K562 (cell line): Measurements from ENCODE around the gene LASP1. TPM values are rescaled to one million over a fixed set of nuclear protein-coding genes. Genes with fewer than 3 reads are reported as not detected.

ENCODE experiments used
- BCOR ChIP-seq: fragments of 450-650 bp; IDR thresholded peaks from 2 replicates; pipeline ENCODE4 v1.6.1; 2016
- CBX5 ChIP-seq: IDR thresholded peaks from 2 replicates; pipeline ENCODE4 v1.6.1; 2014; ENCODE audit warnings: low read depth, borderline replicate concordance
- CTCF ChIP-seq, 3 experiments: IDR thresholded peaks in 2 of 3; conservative IDR thresholded peaks in 1 of 3; 2 replicates each; pipeline ENCODE4 v1.5.1; 2011 to 2012; ENCODE audit warnings: low read length in 3 of 3, mild to moderate bottlenecking in 3 of 3, control low read depth in 2 of 3, improper control_type of control experiment in 1 of 3, inconsistent platforms in 1 of 3, low read depth in 1 of 3, mixed read lengths in 1 of 3, moderate library complexity in 1 of 3; ENCODE audit not compliant: insufficient read depth in 2 of 3
- MEIS2 ChIP-seq: fragments of 450-650 bp; IDR thresholded peaks from 2 replicates; pipeline ENCODE4 v1.6.1; 2014; ENCODE audit warnings: mild to moderate bottlenecking; ENCODE audit not compliant: partially characterized antibody
- RCOR1 ChIP-seq, 2 experiments: IDR thresholded peaks; 2 replicates each; pipeline ENCODE4 v1.6.1; 2012; ENCODE audit warnings: low read depth in 2 of 2, low read length in 2 of 2, borderline replicate concordance in 1 of 2, improper control_type of control experiment in 1 of 2
- YY1 ChIP-seq, 3 experiments: IDR thresholded peaks; 2 replicates each; pipeline ENCODE4 v1.6.1; 2011; ENCODE audit warnings: low read length in 2 of 3, mild to moderate bottlenecking in 2 of 3, moderate library complexity in 2 of 3, borderline replicate concordance in 1 of 3, control low read depth in 1 of 3, low read depth in 1 of 3; ENCODE audit not compliant: insufficient read depth in 3 of 3, insufficient replicate concordance in 2 of 3, control insufficient read depth in 1 of 3, insufficient read length in 1 of 3; ENCODE audit errors: extremely low read depth in 1 of 3
- polyA plus RNA-seq, 8 experiments: library from polyadenylated mRNA; depleted of rRNA in 4 of 8; stranded (reverse) in 5 of 8; unstranded in 3 of 8; fragments of >200 nt; fragmentation: Nextera tagmentation in 2 of 8; fragmentation: Illumina TruSeq in 1 of 8; extraction: Ambion mirVana in 2 of 8; extraction: Trizol in 1 of 8; gene quantifications; 2 replicates each; pipeline versions ENCODE4 v1.2.1 to v1.2.3, GENCODE V29; 2011 to 2014; ENCODE audit warnings: inconsistent platforms in 1 of 8, missing spikeins in 1 of 8
- total RNA-seq, 7 experiments: library from RNA; depleted of rRNA in 6 of 7; stranded (reverse); fragments of >200 nt in 6 of 7; fragmentation: Illumina TruSeq in 2 of 7; extraction: Trizol in 2 of 7; gene quantifications; 2 replicates each; pipeline versions ENCODE4 v1.2.1 to v1.2.3, GENCODE V29; 2011 to 2021; ENCODE audit warnings: low replicate concordance in 1 of 7

Gene LASP1
- total and polyA plus RNA-seq, 9 of the 15 experiments (the other 6 are each of a cell fraction or from before 2014, with no cell fraction given): 23.0 to 125 (median 55.3) TPM

- peak; percentile 60 to 76 (median 67) for TF ChIP-seq CTCF (IDR thresholded peaks at IDR 0.05 in 2 of 3, conservative IDR thresholded peaks at IDR 0.05 in 1 of 3; ENCODE audit: insufficient read depth in 2 of 3, low read depth in 1 of 3, low read length in 3 of 3)
- peak in 1 of 3 experiments; percentile 7 for TF ChIP-seq YY1 (IDR thresholded peaks at IDR 0.05; ENCODE audit: borderline replicate concordance in 1 of 3, control insufficient read depth in 1 of 3, extremely low read depth in 1 of 3, insufficient read depth in 3 of 3, insufficient read length in 1 of 3, insufficient replicate concordance in 2 of 3, low read depth in 1 of 3, low read length in 2 of 3)
- peak; percentile 19 for TF ChIP-seq MEIS2
- peak; percentile 28; the same call in 1 of the 2 replicates for TF ChIP-seq BCOR
- no peak for TF ChIP-seq CBX5
- peak in 1 of 2 experiments; percentile 25; a peak in 1 of 4 replicates for TF ChIP-seq RCOR1 (IDR thresholded peaks at IDR 0.05; ENCODE audit: borderline replicate concordance in 1 of 2, low read depth in 2 of 2, low read length in 2 of 2)
Measured at GRCh38 chr17:38864636-38865398, 5.0 kb upstream of the LASP1 start (continued).
